Measurements from ENCODE around the gene ZNF774. TPM values are rescaled to one million over a fixed set of nuclear protein-coding genes. Genes with fewer than 3 reads are reported as not detected.

Gene ZNF774
- total RNA-seq, 2 donors from 2014 or later, result 7.5 to 10.5 TPM

DNA sequence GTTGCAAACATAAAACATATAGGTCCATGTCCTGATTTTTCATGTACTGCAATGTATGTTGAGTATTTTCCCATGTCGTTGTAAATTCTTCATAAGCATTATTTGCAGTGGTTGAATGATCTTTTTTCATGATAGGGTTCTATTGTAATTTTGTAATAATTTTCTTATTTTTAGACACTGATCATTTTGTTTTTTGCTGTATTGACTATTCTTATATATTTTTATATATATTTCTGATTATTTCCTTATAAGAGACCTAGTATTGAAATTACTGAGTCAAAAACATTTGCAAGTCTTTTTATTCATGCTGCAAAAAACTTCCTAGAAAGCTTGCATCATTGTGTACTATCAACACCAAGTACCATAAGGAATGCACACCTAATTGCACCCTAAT lies 31.2 kb upstream of the ZNF774 start:
- Histone ChIP-seq H3K36me3 (no peaks in the 10 kb centered on the region), H3K27me3 (replicated peaks; ENCODE audit: insufficient read depth) (no peaks in the 10 kb centered on the region), H3K4me3 (no peak overlapping the region), H3K9me3 (no peaks in the 10 kb centered on the region), H3K4me1 (replicated peaks) (no peaks in the 10 kb centered on the region), H3K27ac (no peak overlapping the region)
- no peak for DNase-seq (ENCODE audit: low spot score)
- TF ChIP-seq, protein P1, sequence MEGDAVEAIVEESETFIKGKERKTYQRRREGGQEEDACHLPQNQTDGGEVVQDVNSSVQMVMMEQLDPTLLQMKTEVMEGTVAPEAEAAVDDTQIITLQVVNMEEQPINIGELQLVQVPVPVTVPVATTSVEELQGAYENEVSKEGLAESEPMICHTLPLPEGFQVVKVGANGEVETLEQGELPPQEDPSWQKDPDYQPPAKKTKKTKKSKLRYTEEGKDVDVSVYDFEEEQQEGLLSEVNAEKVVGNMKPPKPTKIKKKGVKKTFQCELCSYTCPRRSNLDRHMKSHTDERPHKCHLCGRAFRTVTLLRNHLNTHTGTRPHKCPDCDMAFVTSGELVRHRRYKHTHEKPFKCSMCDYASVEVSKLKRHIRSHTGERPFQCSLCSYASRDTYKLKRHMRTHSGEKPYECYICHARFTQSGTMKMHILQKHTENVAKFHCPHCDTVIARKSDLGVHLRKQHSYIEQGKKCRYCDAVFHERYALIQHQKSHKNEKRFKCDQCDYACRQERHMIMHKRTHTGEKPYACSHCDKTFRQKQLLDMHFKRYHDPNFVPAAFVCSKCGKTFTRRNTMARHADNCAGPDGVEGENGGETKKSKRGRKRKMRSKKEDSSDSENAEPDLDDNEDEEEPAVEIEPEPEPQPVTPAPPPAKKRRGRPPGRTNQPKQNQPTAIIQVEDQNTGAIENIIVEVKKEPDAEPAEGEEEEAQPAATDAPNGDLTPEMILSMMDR (IDR thresholded peaks at IDR 0.05), result no peak
- TF ChIP-seq POLR2A (IDR thresholded peaks at IDR 0.05) (no peak), POLR2AphosphoS5 (IDR thresholded peaks at IDR 0.05) (no peak)
- WGBS, result 50% methylated on average over 1 of the region's 1 CpG
- intact Hi-C loops (cut with DNase I), result loop anchor here (1.0 kb wide), 1 partner anchor 161 kb away; no protein-coding TSS in a partner anchor

DNA sequence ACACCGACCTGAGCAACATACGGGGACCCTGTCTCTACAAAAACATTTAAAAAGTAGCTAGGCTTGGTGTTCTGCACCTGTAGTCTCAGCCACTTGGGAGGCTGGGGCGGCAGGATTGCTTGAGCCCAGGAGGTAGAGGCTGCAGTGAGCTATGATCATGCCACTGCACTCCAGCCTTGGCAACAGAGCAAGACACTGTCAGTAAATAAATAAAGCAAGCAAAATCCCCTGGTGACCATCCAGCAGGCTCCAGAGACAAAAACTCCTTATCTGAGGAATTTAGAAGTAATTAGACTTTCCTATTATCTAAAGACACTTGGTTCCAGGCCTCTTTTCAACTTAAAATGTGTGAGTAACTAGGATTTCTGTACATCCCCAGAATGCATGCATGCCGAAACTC lies 29.5 kb upstream of the ZNF774 start:
- Histone ChIP-seq H3K9me3 (no peaks in the 10 kb centered on the region), H3K27me3 (replicated peaks; ENCODE audit: insufficient read depth) (no peaks in the 10 kb centered on the region), H3K36me3 (no peaks in the 10 kb centered on the region), H3K4me1 (replicated peaks) (no peaks in the 10 kb centered on the region), H3K27ac (no peak overlapping the region), H3K4me3 (no peak overlapping the region)
- intact Hi-C loops (cut with DNase I), result no loop called here
- peak; percentile 26 for DNase-seq (ENCODE audit: low spot score)
- TF ChIP-seq POLR2AphosphoS5 (IDR thresholded peaks at IDR 0.05) (no peak), POLR2A (IDR thresholded peaks at IDR 0.05) (no peak)
- TF ChIP-seq, protein P1 (IDR thresholded peaks at IDR 0.05), result no peak
- 62% methylated on average over 4 of the region's 4 CpGs for WGBS

DNA sequence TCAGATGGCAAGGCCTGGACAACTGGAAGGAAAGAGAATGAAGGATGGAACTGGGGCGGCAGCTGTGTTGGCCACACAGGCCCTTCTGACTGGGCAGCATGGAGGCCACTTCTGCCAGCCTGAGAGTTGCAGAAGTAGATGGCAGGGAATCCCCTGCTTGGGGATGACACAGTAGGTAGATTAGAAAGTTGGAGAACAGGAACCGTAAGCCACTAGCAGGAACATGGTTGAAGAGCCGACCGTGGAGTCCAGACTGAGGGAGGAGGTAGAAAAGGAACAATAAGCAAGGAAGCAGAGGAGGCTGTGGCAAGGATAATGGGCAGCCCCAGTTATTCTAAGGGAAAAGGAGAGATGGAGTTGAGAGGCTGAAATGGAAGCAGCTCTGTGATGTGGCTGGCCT lies 26.4 kb upstream of the ZNF774 start:
- TF ChIP-seq POLR2AphosphoS5 (IDR thresholded peaks at IDR 0.05) (no peak), POLR2A (IDR thresholded peaks at IDR 0.05) (no peak)
- TF ChIP-seq, protein P1 (IDR thresholded peaks at IDR 0.05), result no peak
- H3K4me3 ChIP-seq, result no peak overlapping the region
- DNase-seq (ENCODE audit: low spot score), result no peak
- H3K36me3 ChIP-seq, result no peaks in the 10 kb centered on the region
- H3K9me3 ChIP-seq, result no peaks in the 10 kb centered on the region
- no peaks in the 10 kb centered on the region for H3K27me3 ChIP-seq (replicated peaks; ENCODE audit: insufficient read depth)
- intact Hi-C loops (cut with DNase I), result no loop called here
- no peak overlapping the region for H3K27ac ChIP-seq
- 90% methylated on average over 4 of the region's 4 CpGs for WGBS
- H3K4me1 ChIP-seq (replicated peaks), result no peaks in the 10 kb centered on the region

DNA sequence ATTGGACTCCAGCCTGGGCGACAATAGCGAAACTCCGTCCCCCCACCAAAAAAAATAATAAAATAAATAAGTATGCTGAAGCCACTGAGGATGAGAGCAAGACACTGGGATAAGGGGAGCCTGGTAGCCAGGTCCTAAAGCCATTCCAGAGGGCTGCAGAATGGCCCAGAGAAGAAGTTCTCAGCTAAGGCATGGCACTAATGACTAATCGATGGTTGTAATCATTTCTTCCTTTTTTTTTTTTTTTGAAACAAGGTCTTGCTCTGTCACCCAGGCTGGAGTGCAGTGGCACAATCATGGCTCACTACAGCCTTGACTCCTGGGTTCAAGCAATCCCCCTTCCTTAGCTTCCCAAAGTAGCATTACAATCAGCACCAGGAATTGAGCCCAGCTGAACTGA lies 25.6 kb upstream of the ZNF774 start:
- H3K4me1 ChIP-seq (replicated peaks), result no peaks in the 10 kb centered on the region
- H3K4me3 ChIP-seq, result no peak overlapping the region
- no peak for DNase-seq (ENCODE audit: low spot score)
- no peak for TF ChIP-seq POLR2AphosphoS5 (IDR thresholded peaks at IDR 0.05)
- TF ChIP-seq, protein P1 (IDR thresholded peaks at IDR 0.05), result no peak
- TF ChIP-seq POLR2A (IDR thresholded peaks at IDR 0.05), result no peak
- no peaks in the 10 kb centered on the region for H3K36me3 ChIP-seq
- H3K27ac ChIP-seq, result no peak overlapping the region
- intact Hi-C loops (cut with DNase I), result no loop called here
- 95% methylated on average over 4 of the region's 4 CpGs for WGBS
- no peaks in the 10 kb centered on the region for H3K27me3 ChIP-seq (replicated peaks; ENCODE audit: insufficient read depth)
- no peaks in the 10 kb centered on the region for H3K9me3 ChIP-seq

DNA sequence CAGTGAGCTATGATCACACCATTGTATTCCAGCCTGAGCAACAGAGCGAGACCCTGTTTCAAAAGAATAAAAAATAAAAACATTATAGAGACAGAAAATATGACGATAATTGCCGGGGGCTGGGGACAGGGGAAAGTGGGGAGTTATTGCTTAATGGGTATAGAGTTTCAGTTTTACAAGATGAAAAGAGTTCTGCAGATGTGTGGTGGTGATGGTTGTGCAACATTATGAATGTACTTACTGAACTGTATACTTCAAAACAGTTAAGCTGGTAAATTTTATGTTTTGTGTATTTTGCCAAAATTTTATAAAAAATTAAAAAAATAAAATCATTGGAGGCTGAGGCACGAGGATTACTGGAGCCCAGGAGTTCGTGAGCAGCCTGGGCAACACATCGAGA lies 24.8 kb upstream of the ZNF774 start:
- Histone ChIP-seq H3K36me3 (no peaks in the 10 kb centered on the region), H3K27ac (no peak overlapping the region), H3K4me3 (no peak overlapping the region), H3K27me3 (replicated peaks; ENCODE audit: insufficient read depth) (no peaks in the 10 kb centered on the region), H3K9me3 (no peaks in the 10 kb centered on the region), H3K4me1 (replicated peaks) (no peaks in the 10 kb centered on the region)
- WGBS, result 91% methylated on average over 6 of the region's 6 CpGs
- intact Hi-C loops (cut with DNase I), result no loop called here
- no peak for DNase-seq (ENCODE audit: low spot score)
- TF ChIP-seq POLR2AphosphoS5 (IDR thresholded peaks at IDR 0.05), result no peak
- TF ChIP-seq, protein P1 (IDR thresholded peaks at IDR 0.05), result no peak
- TF ChIP-seq POLR2A (IDR thresholded peaks at IDR 0.05), result no peak
